ENCODE results near the gene TMEM121B.

TMEM121B gene

DNA sequence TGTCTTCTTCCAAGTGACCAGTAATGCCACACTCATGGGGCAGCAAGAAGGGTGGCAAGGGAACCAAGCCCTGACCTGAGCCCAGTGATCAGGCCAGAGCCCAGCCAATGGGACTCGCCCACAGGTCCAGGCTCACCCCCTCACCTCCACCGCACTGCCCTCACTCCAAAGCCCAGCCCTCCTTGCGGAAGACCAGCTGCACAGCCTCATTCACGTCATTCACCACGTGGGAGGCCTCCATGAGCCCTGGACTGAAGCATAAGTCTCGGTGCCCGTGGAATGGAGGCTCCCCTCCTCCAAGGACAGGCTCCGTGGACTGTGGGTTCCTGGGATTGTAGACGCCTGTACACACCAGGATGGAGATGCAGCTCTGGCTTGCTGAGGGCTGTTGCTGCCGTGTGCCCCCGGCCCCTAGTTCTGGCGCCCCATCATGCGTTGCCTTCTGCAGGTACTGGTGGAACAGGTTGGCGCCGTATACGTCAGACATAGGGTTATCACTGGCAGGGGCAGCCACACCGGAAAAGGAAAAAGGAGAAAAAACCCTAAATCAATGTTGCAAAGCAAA is 16.8 kb upstream of the TMEM121B start:
- no peak for DNase-seq (ENCODE audit: low read depth)

DNA sequence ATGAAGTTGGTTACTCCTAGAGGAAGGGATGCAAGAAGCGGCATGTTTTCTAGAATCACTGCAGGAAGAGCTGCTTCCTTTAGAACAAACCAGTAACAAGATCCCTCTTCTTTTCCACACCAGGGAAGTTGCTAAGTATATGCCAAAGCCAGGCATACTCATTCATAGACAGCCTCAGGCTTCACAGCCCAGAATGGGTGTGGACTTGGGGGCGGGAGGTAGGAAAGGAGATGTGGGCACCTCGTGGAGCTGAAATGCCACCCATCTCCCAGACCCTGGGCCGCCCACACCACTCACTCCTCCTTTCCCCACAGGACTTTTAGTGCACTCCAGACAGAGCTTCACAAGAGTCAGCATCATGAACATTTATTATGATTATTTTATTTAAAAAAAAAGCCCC is 16.0 kb upstream of the TMEM121B start:
- DNase-seq (ENCODE audit: low read depth) = no peak

DNA sequence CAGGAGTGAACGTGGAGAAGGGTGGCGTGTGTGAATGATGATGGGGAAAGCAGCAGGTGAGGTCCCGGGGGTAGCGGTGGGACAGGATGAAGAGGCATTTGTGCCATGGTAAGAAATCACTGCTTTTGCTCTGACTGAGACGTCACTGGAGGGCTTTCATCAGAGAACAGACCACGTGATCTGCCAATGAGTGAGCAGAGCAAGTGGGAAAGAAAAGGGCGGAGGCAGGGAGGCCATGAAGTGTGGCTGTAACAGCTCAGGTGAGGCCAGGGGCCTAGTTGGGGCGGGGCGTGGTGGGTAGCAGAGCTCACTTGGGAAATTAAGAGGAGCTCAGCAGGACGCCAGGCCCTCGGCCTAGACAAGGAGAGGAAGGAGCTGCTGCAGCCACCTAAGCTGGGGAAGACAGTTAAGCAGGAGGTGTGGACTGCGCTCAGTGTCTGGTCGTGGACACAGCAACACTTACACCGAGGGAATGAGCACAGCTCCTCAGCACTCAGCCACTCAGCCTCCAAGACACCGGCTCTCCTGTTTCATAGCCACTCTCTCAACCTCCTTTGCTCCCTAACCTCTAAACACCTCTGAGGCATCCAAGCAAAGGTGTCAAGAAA is 14.1 kb upstream of the TMEM121B start:
- no peak for DNase-seq (ENCODE audit: low read depth)

DNA sequence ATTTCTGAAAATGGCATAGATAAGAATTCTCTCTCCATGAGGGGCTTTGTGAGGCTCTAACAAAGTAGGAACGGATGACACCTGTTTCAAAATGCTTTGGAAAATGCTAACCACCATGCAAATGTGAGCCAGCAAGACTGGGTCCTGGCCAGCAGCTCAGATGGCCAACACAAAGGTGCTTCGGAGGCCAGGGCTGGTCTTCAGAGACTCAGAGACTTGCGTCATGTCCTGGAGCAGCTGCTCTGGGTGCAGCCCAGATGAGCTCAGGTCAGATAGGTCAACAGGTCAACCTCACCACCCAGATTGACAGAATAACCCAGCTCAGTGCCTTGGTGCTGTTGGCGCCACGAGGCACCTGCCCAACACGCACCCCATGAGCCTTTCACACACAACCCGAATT is 12.0 kb upstream of the TMEM121B start:
- no peak for DNase-seq (ENCODE audit: low read depth)

DNA sequence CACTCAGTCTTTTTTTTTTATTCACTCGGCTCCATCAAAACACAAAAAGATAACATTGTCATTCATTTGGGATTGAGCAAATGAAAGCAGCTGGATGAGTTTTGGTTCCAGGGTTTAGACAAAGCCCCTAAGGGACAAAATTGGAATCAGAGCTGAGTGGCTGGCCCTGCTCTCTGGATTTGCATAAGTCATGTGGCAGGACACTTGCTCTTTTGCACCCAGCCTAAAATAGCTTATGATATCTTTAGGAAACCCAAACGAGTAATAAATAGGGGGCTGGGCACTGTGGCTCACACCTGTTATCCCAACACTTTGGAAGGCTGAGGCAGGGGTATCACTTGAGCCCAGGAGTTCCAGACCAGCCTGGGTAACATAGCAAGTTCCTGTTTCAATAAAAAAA is 11.0 kb upstream of the TMEM121B start:
- no peak for DNase-seq (ENCODE audit: low read depth)

DNA sequence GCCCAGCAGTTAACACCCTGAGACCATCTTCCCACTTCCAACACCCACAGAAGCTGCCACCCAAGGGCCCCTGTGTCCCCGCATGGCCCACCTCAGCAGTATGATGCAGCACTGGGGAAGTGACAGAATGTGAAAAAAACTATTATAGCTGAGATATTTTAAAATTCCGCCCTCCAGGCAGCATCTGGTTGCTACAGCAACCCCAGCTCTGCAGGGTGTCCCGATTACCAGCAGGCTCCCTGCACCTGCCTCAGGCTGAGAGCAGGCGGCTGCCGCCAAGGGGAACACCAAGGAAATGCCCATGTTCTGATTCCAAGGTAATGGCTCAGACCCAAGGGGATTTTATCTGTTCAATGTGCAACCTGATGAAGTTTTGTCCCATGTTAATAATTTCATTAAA is 10.5 kb upstream of the TMEM121B start:
- no peak for DNase-seq (ENCODE audit: low read depth)

DNA sequence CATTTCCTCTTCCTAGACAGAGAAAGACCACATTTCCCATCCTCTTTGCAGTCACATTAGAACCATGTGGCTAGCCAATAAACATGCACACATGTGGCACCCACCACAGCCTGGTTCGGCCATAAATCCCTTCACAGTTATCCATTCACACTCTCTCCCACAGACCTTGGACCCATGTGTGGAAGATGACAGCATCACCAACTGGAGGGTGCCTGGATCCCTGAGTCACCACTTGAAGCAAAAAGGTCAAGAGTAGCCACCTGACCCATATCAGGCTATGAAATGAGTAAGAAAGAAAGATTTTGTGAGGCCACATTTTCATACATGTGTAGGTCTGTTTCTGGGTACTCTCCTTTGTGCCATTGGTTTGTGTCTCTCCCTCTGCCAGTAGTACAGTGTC is 9.0 kb upstream of the TMEM121B start:
- no peak for DNase-seq (ENCODE audit: low read depth)

DNA sequence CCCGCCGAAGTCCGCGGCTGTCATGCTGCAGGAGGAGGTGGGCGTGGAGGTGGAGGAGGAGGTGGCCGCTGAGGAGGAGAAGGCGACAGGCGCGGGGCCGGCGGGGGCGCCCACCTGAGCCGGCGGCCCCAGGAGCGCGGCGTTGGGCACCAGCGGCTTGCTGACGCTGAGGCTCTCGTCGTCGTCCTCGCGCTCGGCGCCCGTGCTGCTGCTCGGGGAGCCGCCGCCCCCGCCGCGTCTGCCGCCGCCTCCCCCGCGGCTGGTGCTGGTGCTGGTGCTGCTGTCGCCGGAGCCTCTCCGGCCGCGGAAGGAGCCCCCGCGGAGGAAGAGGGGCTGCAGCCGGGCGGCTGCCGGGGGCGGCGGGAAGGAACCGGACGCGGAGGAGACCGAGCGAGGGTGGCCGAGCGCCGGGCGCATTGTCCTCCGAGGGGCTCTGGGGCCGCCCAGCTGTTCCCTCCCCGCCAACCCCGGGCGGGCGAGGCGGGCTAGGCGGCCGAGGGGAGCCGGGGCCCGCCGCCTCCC is 388 bp downstream of the TMEM121B start:
- DNase-seq (ENCODE audit: low read depth) = no peak

DNA sequence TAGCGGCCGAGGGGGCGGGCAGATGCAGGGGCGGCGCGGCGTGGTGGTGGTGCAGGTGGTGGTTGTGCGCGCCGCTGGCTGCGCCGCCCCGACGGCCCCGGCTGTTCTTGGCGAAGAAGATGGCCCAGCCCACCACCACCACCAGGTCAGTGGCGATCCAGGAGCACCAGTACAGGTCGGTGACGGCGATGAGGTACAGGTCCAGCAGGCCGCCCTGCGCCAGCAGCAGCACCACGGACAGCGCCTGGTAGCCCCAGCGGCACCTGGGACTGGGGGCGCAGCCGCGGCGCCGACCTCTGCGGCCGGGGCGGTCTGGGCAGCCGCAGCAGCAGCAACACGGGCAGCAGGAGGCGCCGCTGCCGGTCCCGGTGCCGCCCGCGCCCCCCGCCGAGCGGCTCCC is 879 bp downstream of the TMEM121B start:
- DNase-seq (ENCODE audit: low read depth) = peak; percentile 7

DNA sequence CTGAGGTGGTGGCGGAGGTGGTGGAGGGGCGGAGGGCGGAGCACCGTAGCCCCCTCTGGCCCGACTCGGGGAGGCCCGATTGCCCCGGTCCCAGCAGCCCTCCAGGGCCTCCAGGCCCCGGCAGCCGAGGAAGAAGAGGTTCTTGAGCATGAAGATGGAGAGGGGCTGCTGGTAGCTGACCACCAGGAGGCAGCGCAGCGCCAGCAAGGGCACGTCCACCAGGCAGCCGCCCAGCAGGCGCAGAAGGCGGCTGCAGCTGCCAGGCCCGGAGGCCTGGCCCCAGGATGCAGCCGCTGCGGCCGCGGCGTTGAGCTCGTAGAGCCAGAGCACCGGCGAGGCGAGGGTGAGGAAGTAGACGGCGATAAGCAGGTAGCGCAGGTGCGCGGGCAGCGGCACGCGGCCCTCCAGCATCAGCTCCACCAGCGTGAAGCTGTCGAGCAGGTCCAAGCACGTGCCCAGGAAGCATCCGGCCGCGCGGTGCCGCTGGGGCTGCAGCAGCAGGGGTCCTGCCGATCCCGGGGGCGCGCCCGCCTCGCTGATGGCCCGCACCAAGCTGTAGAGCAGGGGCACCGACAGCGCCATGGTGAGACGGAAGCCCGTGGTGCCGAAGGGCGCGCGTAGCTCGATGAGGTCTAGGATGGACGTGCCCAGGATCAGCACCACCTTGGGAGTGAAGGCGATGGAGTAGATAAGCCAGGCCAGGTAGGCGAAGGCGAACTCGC is 1.5 kb downstream of the TMEM121B start:
- no peak for DNase-seq (ENCODE audit: low read depth)

DNA sequence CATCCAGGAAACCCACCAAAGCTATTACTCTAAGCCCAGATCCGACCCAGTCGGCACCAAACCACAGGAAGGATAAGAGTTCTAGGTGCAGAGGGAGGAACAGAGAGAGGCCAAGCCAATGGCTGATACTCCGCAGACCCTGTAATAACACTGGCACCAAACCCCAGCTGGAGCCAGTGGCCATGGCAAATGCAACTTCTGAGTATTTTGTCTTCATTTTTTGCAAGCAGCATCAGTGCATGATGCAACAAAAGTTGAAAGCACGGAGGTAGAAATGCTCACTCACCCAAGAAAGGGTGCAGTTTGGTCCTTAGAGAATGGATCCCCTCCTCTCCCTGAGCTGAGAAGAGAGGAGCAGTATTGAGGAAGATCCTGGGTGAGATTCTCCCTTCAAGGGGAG is 2.8 kb downstream of the TMEM121B start:
- DNase-seq (ENCODE audit: low read depth) = no peak

DNA sequence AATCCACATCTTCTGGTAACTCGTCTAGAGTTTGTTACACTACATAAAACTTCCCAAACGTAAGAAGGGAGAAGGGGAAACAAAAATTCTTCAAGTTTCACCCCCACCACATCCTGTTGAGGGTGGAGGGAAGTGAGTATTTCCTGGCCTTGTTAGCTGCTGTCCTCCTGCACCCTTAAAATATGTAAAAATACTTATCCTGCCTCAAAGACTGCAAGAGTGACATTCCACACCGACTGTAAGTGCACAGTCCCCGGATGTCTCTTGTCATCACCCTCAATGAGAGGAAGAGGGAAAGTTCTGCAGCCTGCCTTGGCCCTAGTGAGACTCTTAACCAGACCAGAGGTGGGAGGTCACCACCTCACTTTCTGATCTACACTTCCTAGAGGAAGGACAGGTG is 3.3 kb downstream of the TMEM121B start:
- no peak for DNase-seq (ENCODE audit: low read depth)

DNA sequence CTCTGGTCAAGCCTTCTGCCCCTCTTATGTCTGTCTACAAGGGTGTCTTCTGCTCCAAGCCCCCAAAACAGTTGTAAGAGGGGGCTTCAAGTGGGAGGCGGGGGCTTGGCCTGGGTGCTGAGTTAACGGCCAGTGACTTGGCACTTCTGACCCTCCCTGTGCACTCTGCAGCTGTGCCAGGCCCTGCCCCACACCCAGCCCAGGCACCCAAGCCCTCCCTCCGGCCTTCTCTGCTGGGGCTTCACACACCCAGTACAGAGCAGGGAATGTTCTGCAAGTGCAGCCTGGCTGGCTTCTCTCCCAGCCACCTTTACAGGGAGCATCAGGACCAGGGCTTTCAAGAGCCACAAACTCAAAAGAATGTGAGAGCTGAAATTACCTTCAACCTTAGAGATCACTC is 3.8 kb downstream of the TMEM121B start:
- DNase-seq (ENCODE audit: low read depth) = no peak

DNA sequence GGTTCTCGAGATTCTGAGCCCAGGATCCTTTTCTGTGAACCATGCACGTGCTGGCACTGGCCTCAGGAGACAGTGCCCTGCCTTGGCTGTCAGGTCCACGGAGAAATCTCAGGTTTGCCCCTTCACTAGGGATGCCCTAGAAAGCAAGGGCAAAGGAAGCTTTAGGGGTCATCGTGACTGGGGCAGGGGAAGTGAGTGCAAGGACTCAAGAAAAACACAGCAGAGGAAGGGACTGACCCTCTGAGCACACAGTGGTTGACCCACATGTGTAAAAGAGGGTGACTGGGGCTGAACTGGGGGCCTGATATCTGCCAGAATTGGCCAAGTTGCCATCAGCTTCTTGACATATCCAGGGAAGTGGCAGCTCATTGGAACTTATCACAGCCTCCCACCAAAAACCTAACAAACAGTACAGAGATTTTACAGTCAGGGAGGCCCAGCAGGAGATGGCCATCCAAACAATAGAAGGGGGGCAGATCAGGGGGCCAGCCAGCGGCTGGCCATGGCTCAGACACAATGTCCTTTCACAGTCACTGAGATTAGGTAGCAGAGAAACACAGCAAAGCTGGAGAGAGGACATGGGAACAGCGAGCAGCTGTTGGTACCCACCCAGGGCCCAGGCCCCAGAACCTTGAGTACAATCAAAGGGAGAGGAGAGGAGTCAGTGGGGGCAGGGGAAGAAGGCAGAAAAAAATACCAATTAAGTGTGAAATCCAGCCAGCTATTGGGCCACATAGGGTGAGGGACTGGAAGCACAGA is 4.4 kb downstream of the TMEM121B start:
- no peak for DNase-seq (ENCODE audit: low read depth)

DNA sequence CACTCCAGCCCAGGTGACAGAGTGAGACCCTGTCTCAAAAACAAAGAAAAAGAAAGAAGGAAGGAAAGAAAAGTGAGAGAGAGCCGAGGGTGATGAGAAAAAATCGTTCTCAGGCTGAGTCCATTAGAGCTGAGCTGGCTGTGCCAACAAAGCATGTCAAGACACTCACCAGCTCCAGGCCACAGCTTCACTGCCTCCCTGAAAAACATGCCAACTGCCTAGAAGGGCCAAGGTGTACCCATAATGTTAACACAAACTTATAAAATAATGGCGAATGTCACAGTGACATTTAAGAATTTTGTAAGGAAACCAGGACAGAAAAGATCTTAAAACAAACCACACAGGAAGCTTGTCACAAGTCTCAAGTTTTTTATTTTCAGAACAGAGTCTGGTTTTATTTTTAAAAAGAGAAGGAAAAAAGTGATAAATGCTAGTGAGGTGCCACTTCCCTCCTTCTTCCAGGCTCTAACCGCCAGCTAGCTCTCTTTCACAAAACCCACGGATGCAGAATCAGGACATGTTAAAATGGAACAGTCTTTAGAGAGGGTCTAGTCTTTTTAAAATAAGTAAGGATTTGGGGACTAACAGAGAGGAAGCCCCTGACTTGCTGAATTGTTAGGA is 5.1 kb downstream of the TMEM121B start:
- DNase-seq (ENCODE audit: low read depth) = no peak

DNA sequence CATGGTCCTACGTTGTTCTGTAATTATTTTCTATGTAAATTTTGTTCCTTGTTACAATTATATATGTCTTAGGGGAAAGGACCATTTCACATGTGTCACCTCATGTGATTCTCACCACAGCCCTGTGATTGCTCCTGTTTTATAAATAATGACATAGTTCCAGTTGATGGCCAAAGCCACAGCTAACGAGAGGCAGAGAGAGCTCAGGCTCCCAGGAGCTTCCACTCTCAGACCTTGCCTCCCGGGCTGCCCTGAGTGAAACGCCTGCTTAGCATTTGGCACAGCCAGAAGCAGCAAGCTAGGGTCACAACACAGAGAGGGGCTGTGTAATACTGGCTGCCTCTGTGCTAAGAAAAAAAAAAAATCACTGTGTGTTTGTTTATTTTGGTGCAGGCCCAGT is 5.9 kb downstream of the TMEM121B start:
- no peak for DNase-seq (ENCODE audit: low read depth)

DNA sequence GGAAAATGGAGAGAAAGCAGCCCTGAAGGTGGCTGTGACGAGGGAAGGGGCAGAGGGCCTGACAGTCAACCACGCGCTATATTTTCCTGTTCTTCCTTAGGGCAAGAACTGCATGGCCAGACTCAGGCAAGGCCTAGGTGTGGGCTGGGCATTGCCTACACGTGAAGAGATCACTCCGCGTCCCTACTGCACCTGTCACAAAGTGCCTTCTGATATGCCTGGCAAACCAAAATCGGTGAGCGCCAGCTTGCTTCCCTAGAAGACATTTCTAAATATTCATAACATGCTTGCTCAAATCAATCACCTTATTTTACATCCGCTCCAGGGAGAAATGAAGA is 6.3 kb downstream of the TMEM121B start:
- DNase-seq (ENCODE audit: low read depth) = no peak

DNA sequence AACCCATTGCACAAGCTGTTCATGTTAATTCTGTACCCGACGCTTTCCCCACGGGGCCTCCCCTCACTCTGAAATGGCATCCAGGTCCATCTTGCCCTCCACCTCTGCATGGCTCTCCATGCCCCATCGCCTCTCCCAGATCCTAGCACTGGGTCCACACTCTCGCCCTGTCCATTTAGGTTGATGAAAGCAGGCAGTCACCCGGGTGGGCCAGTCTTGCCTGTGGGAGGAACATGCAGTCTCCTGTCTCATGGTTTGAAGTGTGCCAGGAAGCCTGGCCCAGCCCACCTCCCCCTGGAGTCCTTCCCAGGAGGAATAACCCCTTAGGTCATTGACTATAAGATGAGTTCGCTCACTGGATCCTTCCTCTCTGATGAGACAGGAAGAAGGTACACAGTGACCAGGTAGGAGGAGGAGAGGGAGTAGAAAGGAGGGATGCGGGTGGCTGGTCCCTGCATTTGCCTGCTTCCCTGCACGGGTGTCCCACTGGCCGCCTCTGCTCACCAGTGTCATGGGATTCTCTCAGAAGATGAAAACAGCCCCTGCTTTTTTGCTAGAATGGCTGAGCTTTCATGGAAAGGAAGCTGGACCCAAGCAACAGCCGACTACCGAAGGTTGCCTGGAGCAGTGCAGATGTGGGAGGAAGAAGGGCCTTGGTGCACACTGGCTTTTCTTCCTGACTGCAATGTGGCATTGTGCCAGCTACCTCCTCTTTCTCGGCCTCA is 6.8 kb downstream of the TMEM121B start:
- no peak for DNase-seq (ENCODE audit: low read depth)

DNA sequence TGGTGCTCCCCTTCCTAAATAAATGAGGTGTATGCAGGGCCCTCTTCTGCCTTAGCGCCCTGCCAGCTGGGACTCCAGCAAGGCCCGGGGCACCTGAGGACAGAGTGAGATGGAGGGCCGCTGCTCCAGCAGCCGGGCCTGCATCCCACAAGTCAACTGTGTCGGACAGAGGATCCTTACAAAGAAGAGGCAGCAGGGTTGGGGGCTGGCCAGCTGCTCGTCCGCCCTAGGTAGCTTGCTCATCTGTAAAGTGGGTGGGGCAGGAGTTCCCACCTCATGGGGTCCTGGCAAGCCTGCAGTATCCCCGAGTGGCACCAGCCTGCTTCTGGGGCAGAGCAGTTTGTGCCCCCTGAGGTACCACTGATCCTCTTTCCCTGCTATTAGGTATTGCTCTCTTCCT is 7.6 kb downstream of the TMEM121B start:
- DNase-seq (ENCODE audit: low read depth) = no peak

DNA sequence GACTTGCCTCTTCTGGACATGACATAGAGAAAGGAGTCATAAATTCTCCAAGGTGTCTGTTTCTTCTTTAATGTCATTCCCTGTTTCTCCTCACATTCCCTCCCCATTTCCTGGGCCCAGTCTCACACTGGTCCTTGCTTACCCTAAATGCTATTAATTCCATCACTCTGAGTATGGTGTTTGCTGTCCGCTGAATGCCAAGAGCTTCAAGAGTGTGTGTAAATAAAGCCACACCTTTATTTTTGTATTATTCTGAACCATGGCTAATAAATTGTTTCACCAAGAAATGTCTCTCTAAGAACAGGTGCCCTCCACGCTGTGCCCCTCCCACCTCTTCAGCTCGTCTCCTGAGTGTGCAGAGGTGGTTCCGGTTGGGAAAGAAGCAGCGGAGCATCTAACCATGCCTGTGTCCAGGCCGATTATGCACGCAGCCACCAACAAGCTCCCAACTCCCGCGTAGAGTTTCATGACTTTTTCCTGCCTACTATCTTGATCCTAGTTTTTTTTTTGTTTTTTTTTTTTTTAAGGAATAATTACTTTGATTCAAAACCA is 8.6 kb downstream of the TMEM121B start:
- DNase-seq (ENCODE audit: low read depth) = no peak

DNA sequence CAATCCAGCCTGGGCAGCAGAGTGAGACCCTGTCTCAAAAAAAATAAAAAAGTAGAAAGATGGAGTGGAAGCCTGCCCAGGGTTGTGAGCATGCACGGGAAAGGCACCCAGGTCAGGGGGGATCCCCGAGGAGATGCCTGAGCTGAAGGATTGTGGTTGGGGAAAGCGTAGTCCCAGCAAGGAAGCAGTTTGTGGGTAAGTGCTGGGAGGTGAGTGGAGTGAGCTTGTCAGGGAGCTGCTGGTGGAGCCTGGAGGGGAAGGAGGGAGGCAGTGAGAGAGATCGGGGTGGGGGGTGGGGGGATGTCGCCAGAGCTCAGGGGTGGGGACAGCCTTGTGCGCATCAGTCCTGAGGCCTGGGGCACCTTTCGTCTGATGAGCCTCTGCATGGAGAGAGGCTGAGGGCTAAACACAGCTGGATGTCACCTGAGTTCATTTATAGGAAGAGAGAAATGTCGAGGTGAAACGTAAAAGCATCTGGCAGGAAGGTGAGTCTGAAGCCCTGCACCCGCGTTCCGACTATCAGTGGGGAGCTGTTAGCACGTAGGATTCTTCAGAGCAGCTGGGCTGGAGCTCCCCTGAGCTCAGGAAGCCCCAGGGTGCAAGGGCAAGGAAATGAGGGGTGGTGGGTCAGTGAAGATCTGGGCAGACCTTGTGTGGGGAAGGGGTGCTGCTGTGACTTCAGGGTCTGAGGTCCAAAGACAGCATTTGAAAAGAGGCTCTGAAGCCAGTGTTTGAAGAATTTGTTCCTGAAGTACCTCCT is 10.2 kb downstream of the TMEM121B start:
- DNase-seq (ENCODE audit: low read depth) = no peak
